COLO668 (cell line): ENCODE results near the gene NAA20.

Source experiments
- DNase-seq: peaks from one replicate; lab custom pipeline; 2025; ENCODE audit not compliant: unreplicated experiment; lab: John Stamatoyannopoulos, UW

NAA20 gene

GRCh38 chr20:20070871-20071726 is 53.9 kb downstream of the NAA20 start:
- no peak for DNase-seq

- peak; percentile 63 for DNase-seq
Observed at GRCh38 chr20:20073801-20074371, 56.7 kb downstream of the NAA20 start.

GRCh38 chr20:20075032-20075431 is 57.9 kb downstream of the NAA20 start:
- no peak for DNase-seq

GRCh38 chr20:20076297-20077065 is 59.3 kb downstream of the NAA20 start:
- DNase-seq, result no peak

GRCh38 chr20:20078041-20078440 is 60.9 kb downstream of the NAA20 start:
- no peak for DNase-seq

- peak; percentile 50 for DNase-seq
Observed at GRCh38 chr20:20079102-20079784, 62.1 kb downstream of the NAA20 start.
